ENCODE data around the gene COP1. TPM values are rescaled to one million over a fixed set of nuclear protein-coding genes. Genes with fewer than 3 reads are reported as not detected.

The COP1 gene
- total and polyA plus RNA-seq, 2 of the 13 experiments (the other 11 are each of a cell fraction or from before 2014, with no cell fraction given): 20.5 to 51.3 TPM

DNA sequence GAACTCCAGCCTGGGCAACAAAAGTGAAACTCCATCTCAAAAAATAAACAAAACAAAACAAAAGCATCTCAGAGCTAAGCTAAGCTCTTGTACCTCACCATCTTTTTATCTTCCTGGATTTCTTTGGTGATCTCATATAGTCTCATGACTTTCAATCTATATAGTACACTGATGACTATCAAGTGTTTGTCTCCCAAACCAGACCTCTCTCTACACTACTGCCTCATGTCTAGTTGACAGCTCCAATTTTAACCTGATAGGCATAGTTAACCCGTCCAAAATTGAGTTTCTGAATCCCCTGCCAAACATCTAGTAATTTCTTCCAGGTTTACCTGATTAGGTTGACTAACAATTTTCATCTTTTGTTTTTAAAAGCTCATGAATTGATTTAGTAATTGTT is 151.7 kb downstream of the COP1 start:
- FAIRE-seq (no peak), ATAC-seq (no peak), DNase-seq (ENCODE audit: low spot score) (no peak)
- Histone ChIP-seq H3K4me3 (replicated peaks in 1 of 3; ENCODE audit: insufficient read depth in 1 of 3, low read depth in 2 of 3, low read length in 3 of 3) (no peak overlapping the region), H3K27me3 (ENCODE audit: control insufficient read depth in 1 of 2, insufficient read depth in 2 of 2, low read length in 2 of 2) (no peaks in the 10 kb centered on the region), H3K9ac (ENCODE audit: insufficient read depth, low read depth, low read length) (no peak overlapping the region), H3K36me3 (replicated peaks in 1 of 2; ENCODE audit: control insufficient read depth in 1 of 2, insufficient read depth in 2 of 2, low read length in 2 of 2) (no peaks in the 10 kb centered on the region), H3K4me1 (ENCODE audit: insufficient read depth, low read length) (peaks cover 24% of the 10 kb centered on the region), H3K27ac (ENCODE audit: extremely low read length, insufficient read depth, low read length) (no peak overlapping the region), H4K20me1 (ENCODE audit: insufficient read depth, low read length) (no peaks in the 10 kb centered on the region), H3K9me3 (ENCODE audit: low read length) (no peaks in the 10 kb centered on the region), H3K4me2 (ENCODE audit: low read depth, low read length) (no peak overlapping the region), H2AFZ (ENCODE audit: low read length) (no peak overlapping the region), H3K79me2 (ENCODE audit: insufficient read depth, low read length) (no peaks in the 10 kb centered on the region)
- intact Hi-C loops (cut with micrococcal nuclease; ENCODE audit: unreplicated experiment): no loop called here
- 96% methylated on average over 1 of the region's 1 CpG for WGBS (ENCODE audit: low lambda C conversion rate)
- POLR2A ChIA-PET: no interaction called here
- CTCF ChIA-PET (ENCODE audit: low intra/inter-chr PET ratio, low total read pairs): no interaction called here
- no TSS peak for BruUV-seq (replicated peaks)
- TF ChIP-seq ZNF775 (CRISPR knock-in tag; IDR thresholded peaks at IDR 0.05; ENCODE audit: borderline replicate concordance): no peak
- no peak for TF ChIP-seq TARDBP (CRISPR knock-in tag; IDR thresholded peaks at IDR 0.05)
- TF ChIP-seq KDM3A (CRISPR knock-in tag; IDR thresholded peaks at IDR 0.05; ENCODE audit: low read depth): no peak
- TF ChIP-seq ZNF816 (CRISPR knock-in tag; IDR thresholded peaks at IDR 0.05; ENCODE audit: borderline replicate concordance): no peak
- TF ChIP-seq ZNF382 (CRISPR knock-in tag; IDR thresholded peaks at IDR 0.05; ENCODE audit: borderline replicate concordance): no peak
- TF ChIP-seq, protein P1, sequence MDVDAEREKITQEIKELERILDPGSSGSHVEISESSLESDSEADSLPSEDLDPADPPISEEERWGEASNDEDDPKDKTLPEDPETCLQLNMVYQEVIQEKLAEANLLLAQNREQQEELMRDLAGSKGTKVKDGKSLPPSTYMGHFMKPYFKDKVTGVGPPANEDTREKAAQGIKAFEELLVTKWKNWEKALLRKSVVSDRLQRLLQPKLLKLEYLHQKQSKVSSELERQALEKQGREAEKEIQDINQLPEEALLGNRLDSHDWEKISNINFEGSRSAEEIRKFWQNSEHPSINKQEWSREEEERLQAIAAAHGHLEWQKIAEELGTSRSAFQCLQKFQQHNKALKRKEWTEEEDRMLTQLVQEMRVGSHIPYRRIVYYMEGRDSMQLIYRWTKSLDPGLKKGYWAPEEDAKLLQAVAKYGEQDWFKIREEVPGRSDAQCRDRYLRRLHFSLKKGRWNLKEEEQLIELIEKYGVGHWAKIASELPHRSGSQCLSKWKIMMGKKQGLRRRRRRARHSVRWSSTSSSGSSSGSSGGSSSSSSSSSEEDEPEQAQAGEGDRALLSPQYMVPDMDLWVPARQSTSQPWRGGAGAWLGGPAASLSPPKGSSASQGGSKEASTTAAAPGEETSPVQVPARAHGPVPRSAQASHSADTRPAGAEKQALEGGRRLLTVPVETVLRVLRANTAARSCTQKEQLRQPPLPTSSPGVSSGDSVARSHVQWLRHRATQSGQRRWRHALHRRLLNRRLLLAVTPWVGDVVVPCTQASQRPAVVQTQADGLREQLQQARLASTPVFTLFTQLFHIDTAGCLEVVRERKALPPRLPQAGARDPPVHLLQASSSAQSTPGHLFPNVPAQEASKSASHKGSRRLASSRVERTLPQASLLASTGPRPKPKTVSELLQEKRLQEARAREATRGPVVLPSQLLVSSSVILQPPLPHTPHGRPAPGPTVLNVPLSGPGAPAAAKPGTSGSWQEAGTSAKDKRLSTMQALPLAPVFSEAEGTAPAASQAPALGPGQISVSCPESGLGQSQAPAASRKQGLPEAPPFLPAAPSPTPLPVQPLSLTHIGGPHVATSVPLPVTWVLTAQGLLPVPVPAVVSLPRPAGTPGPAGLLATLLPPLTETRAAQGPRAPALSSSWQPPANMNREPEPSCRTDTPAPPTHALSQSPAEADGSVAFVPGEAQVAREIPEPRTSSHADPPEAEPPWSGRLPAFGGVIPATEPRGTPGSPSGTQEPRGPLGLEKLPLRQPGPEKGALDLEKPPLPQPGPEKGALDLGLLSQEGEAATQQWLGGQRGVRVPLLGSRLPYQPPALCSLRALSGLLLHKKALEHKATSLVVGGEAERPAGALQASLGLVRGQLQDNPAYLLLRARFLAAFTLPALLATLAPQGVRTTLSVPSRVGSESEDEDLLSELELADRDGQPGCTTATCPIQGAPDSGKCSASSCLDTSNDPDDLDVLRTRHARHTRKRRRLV (CRISPR knock-in tag; IDR thresholded peaks at IDR 0.05): no peak
- TF ChIP-seq HIVEP1 (CRISPR knock-in tag; IDR thresholded peaks at IDR 0.05): no peak
- no peak for TF ChIP-seq AHDC1 (CRISPR knock-in tag; IDR thresholded peaks at IDR 0.05; ENCODE audit: borderline replicate concordance)
- no peak for TF ChIP-seq IRX3 (CRISPR knock-in tag; IDR thresholded peaks at IDR 0.05; ENCODE audit: borderline replicate concordance, low read depth)
- no peak for TF ChIP-seq HES4 (CRISPR knock-in tag; IDR thresholded peaks at IDR 0.05; ENCODE audit: borderline replicate concordance)
- in situ Hi-C loops (cut with HindIII; ENCODE audit: extremely low pct_ligation_motif_present, low pct_unique_long_range_greater_than_20kb): loop anchor here (25.0 kb wide), 2 partner anchors 693 to 893 kb away; no protein-coding TSS in a partner anchor

All from HepG2 (cell line).